ENCODE data around the gene RARA.
A peak's percentile ranks its signal among the peaks of the same experiment; 100 is the strongest.

Gene RARA

DNA sequence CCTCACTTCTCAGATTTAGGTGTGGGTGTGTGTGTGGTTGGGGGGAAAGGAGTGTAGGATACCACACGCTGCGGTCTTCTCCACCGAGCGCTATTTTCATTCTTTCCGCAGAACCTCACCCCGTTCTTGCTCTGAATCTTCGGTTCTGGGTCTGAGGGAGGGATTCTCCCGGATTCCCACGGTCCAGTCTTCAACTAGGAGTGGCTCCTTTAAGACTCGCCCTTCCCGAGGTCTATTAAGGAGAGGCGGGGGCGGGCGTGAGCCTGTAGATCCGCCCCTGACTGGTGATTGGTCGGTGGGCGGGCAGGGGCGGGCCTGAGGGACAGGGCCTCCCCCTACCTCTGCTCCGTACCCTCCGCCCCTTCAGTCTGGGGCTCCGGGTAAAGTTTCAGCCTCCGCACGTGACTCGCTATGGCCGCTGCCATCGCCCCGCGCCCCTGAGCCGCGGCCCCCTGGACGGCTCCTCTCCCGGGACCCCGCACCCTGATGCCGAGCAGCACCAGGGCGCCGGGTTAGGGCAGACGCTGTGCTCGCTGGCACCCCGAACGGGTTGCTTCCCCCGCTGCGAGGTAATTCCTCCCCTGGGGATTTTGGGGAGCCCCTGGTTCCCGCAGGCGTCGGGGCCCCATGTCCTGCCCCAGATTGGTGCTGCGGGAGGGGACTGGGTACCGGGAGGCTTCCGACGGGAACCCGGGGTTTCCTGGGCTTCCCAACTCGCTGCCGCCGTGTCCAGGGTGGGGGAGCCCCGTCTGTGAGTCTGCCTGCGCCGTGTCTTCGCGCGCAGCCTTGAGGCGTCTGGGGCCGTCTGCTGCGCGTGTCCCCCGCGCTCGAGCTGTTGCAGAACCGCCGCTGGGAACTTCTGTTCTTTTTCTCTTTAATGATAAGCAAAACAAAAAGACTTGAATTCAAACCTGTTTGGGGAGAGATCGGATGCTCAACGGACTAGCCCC, 9.2 kb downstream of the RARA start:
- TF ChIP-seq, protein P1, sequence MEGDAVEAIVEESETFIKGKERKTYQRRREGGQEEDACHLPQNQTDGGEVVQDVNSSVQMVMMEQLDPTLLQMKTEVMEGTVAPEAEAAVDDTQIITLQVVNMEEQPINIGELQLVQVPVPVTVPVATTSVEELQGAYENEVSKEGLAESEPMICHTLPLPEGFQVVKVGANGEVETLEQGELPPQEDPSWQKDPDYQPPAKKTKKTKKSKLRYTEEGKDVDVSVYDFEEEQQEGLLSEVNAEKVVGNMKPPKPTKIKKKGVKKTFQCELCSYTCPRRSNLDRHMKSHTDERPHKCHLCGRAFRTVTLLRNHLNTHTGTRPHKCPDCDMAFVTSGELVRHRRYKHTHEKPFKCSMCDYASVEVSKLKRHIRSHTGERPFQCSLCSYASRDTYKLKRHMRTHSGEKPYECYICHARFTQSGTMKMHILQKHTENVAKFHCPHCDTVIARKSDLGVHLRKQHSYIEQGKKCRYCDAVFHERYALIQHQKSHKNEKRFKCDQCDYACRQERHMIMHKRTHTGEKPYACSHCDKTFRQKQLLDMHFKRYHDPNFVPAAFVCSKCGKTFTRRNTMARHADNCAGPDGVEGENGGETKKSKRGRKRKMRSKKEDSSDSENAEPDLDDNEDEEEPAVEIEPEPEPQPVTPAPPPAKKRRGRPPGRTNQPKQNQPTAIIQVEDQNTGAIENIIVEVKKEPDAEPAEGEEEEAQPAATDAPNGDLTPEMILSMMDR (IDR thresholded peaks at IDR 0.05): peak; percentile 40
- H3K27me3 ChIP-seq: no peaks in the 10 kb centered on the region
- H3K27ac ChIP-seq: peak overlapping the region; percentile 98
- no peaks in the 10 kb centered on the region for H3K9me3 ChIP-seq
- peaks cover 4% of the 10 kb centered on the region for H3K36me3 ChIP-seq
- peaks cover 80 to 89% of the 10 kb centered on the region in 2 experiments for H3K4me1 ChIP-seq (ENCODE audit: control insufficient read depth in 1 of 2, insufficient read depth in 1 of 2, low read depth in 1 of 2, low read length in 1 of 2)
- peak overlapping the region; percentile 88 to 99 for H3K4me3 ChIP-seq (ENCODE audit: low read depth in 1 of 2, low read length in 1 of 2)

DNA sequence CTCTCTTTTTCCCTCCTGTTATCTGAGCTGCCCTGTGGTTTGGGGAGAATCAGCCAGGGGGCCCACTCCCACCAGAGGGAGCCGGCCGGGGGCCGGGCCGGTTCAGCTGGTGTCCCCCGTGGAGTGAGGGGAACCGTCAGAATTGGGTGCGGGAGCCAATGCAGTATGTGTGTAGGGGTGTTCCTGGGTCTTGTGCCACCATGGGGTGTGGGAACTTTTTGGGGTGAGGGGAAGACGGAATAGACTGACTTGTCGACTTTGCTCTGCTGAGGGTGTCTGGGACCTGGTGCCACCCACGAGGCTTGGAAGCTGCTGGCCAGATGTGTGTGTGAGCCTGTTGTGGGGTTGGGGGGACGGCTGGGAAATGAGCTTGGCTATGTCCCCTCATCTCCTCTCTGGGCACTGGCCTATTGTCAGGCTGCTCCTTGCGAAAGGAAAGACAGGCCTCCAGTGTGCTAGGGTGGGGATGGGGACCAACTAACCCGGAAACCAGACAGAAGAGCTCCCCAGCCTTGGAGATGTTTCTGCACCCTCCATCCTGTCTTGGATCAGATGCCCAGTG, 9.9 kb downstream of the RARA start:
- no peaks in the 10 kb centered on the region for H3K27me3 ChIP-seq
- TF ChIP-seq, protein P1 (IDR thresholded peaks at IDR 0.05): no peak
- peaks cover 81 to 89% of the 10 kb centered on the region in 2 experiments for H3K4me1 ChIP-seq (ENCODE audit: control insufficient read depth in 1 of 2, insufficient read depth in 1 of 2, low read depth in 1 of 2, low read length in 1 of 2)
- H3K4me3 ChIP-seq (ENCODE audit: low read depth in 1 of 2, low read length in 1 of 2): peak overlapping the region; percentile 88 to 99
- H3K27ac ChIP-seq: peak overlapping the region; percentile 98
- peaks cover 4% of the 10 kb centered on the region for H3K36me3 ChIP-seq
- H3K9me3 ChIP-seq: no peaks in the 10 kb centered on the region

DNA sequence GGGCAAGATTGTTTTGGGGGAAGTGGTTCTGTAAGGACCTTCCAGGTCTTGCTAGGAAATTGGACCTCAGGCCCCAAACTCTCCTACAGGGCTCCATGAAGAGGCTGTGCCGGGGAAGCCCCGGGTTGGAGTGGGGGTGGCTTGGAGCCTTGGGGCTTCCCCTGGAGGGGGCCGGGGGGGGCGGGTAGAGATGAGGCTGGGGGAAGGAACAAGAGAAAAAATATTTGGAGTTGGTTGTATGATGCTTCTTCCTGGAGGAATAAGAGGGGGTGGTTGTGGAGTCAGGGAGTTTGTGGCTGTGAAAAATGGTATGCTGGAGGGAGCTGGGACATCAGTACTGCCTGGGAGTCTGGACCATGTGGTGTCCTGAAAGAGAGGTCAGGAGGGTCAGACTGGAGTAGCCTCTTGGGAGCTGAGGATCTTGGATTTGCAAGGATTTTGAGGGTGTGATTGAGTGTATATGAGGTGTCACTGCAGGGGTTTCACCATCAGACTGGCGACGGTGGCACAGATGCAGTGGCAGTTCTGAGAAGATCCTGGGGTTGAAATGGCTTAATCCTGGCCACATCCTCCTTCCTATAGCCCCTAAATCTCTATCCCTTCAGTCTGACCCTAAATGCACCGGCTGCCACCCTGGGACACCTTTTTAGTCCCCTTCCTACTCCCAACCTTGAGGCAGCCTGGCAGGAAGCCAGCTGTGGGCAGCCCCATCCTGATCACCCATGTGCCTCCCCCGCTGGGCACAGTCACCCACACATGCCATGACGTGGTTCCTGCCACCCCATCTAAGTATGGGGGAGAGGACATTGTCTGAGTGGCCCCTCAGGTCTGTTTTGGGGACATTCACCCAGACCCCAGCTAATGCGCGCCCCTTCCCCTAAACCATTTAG, 10.9 kb downstream of the RARA start:
- peak overlapping the region; percentile 88 to 99 for H3K4me3 ChIP-seq (ENCODE audit: low read depth in 1 of 2, low read length in 1 of 2)
- peaks cover 81 to 91% of the 10 kb centered on the region in 2 experiments for H3K4me1 ChIP-seq (ENCODE audit: control insufficient read depth in 1 of 2, insufficient read depth in 1 of 2, low read depth in 1 of 2, low read length in 1 of 2)
- no peaks in the 10 kb centered on the region for H3K27me3 ChIP-seq
- H3K36me3 ChIP-seq: peaks cover 4% of the 10 kb centered on the region
- H3K27ac ChIP-seq: peak overlapping the region; percentile 98
- TF ChIP-seq, protein P1 (IDR thresholded peaks at IDR 0.05): no peak
- H3K9me3 ChIP-seq: no peaks in the 10 kb centered on the region

DNA sequence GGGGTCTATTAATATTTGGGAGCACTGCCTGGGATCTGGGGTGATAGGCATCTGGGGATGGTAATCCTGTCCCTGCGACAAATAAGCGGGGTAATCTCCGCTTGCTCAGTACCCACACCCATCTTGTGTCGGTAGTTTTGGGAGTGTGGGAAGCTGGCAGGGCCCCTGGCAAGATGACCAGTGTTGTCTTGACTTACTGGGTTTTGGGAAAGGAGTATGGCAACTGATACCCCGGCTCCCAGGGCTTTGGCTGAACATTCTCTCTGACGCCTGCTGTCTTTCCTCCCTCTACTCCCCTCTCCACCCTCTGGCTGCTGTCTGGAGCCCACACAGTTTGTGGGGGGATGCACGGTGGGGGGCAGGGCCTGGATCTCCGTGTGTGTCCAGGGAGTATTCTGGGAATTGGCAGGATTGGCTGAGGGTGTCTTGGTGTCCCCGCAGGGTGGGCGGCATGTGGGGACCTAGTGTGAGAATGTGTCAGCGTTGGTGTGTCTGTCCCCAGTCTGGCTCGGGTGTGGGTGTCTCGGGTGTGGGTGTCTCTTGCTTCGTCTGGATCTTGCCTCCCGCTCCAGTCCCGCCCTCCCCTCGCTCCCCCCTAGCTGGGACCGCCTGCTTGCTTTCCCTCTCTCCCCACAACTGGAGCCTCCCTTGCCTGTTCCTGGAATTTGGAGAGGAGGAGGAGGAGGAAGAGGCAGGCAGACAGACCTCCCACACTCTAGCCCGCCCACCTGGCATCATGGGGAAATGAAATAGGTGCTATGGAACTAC, 12.0 kb downstream of the RARA start:
- Histone ChIP-seq H3K4me3 (ENCODE audit: low read depth in 1 of 2, low read length in 1 of 2) (peak overlapping the region; percentile 88 to 99), H3K4me1 (ENCODE audit: control insufficient read depth in 1 of 2, insufficient read depth in 1 of 2, low read depth in 1 of 2, low read length in 1 of 2) (peaks cover 81 to 92% of the 10 kb centered on the region in 2 experiments), H3K27ac (peak overlapping the region; percentile 98), H3K36me3 (peaks cover 4% of the 10 kb centered on the region), H3K27me3 (no peaks in the 10 kb centered on the region), H3K9me3 (no peaks in the 10 kb centered on the region)
- TF ChIP-seq, protein P1 (IDR thresholded peaks at IDR 0.05): no peak

Data from neutrophil (primary cell).